ENCODE data around the gene PHOX2A.

Gene PHOX2A

GRCh38 chr11:72237112-72237931 lies 6.7 kb downstream of the PHOX2A start:
- no peak for DNase-seq (ENCODE audit: low read depth, low spot score)
- no peaks in the 10 kb centered on the region for H3K27me3 ChIP-seq (ENCODE audit: insufficient read depth, insufficient read length)
- H3K9ac ChIP-seq (ENCODE audit: insufficient read length, low read depth): peak overlapping the region; percentile 26
- H3K36me3 ChIP-seq (ENCODE audit: insufficient read depth, insufficient read length, low read length): peaks cover 71% of the 10 kb centered on the region
- TF ChIP-seq ZNF274 (IDR thresholded peaks at IDR 0.05; ENCODE audit: low read depth, low read length): no peak
- no peak for TF ChIP-seq SUZ12 (IDR thresholded peaks at IDR 0.05; ENCODE audit: extremely low read depth, insufficient read depth, insufficient read length)
- TF ChIP-seq YY1 (IDR thresholded peaks at IDR 0.05; ENCODE audit: insufficient read depth, insufficient read length): no peak
- no peaks in the 10 kb centered on the region for H3K9me3 ChIP-seq (ENCODE audit: insufficient read depth, low read length)
- H3K4me1 ChIP-seq (ENCODE audit: insufficient read depth, insufficient read length): peaks cover 15% of the 10 kb centered on the region
- no peak overlapping the region for H3K4me3 ChIP-seq (ENCODE audit: insufficient read length, low read depth)

- H3K4me1 ChIP-seq (ENCODE audit: insufficient read depth, insufficient read length): peaks cover 15% of the 10 kb centered on the region
- H3K36me3 ChIP-seq (ENCODE audit: insufficient read depth, insufficient read length, low read length): peaks cover 76% of the 10 kb centered on the region
These were observed 7.2 kb downstream of the PHOX2A start for GRCh38 chr11:72236774-72237111.

GRCh38 chr11:72236083-72236697 lies 7.8 kb downstream of the PHOX2A start:
- DNase-seq (ENCODE audit: low read depth, low spot score): no peak
- Histone ChIP-seq H3K27me3 (ENCODE audit: insufficient read depth, insufficient read length) (no peaks in the 10 kb centered on the region), H3K4me1 (ENCODE audit: insufficient read depth, insufficient read length) (peaks cover 15% of the 10 kb centered on the region), H3K9me3 (ENCODE audit: insufficient read depth, low read length) (no peaks in the 10 kb centered on the region), H3K36me3 (ENCODE audit: insufficient read depth, insufficient read length, low read length) (peaks cover 82% of the 10 kb centered on the region), H3K9ac (ENCODE audit: insufficient read length, low read depth) (no peak overlapping the region), H3K4me3 (ENCODE audit: insufficient read length, low read depth) (no peak overlapping the region)
- no peak for TF ChIP-seq SUZ12 (IDR thresholded peaks at IDR 0.05; ENCODE audit: extremely low read depth, insufficient read depth, insufficient read length)
- TF ChIP-seq ZNF274 (IDR thresholded peaks at IDR 0.05; ENCODE audit: low read depth, low read length): no peak
- TF ChIP-seq YY1 (IDR thresholded peaks at IDR 0.05; ENCODE audit: insufficient read depth, insufficient read length): no peak

More at GRCh38 chr11:72236774-72237111, 7.2 kb downstream of the PHOX2A start:
- H3K4me3 ChIP-seq (ENCODE audit: insufficient read length, low read depth): no peak overlapping the region
- H3K27me3 ChIP-seq (ENCODE audit: insufficient read depth, insufficient read length): no peaks in the 10 kb centered on the region
- no peak for DNase-seq (ENCODE audit: low read depth, low spot score)
- H3K9me3 ChIP-seq (ENCODE audit: insufficient read depth, low read length): no peaks in the 10 kb centered on the region
- no peak overlapping the region for H3K9ac ChIP-seq (ENCODE audit: insufficient read length, low read depth)
- TF ChIP-seq YY1 (IDR thresholded peaks at IDR 0.05; ENCODE audit: insufficient read depth, insufficient read length) (no peak), SUZ12 (IDR thresholded peaks at IDR 0.05; ENCODE audit: extremely low read depth, insufficient read depth, insufficient read length) (no peak), ZNF274 (IDR thresholded peaks at IDR 0.05; ENCODE audit: low read depth, low read length) (no peak)

- TF ChIP-seq ZNF274 (IDR thresholded peaks at IDR 0.05; ENCODE audit: low read depth, low read length): no peak
- Histone ChIP-seq H3K9me3 (ENCODE audit: insufficient read depth, low read length) (no peaks in the 10 kb centered on the region), H3K36me3 (ENCODE audit: insufficient read depth, insufficient read length, low read length) (peaks cover 89% of the 10 kb centered on the region), H3K4me1 (ENCODE audit: insufficient read depth, insufficient read length) (peaks cover 15% of the 10 kb centered on the region), H3K27me3 (ENCODE audit: insufficient read depth, insufficient read length) (no peaks in the 10 kb centered on the region), H3K9ac (ENCODE audit: insufficient read length, low read depth) (no peak overlapping the region), H3K4me3 (ENCODE audit: insufficient read length, low read depth) (no peak overlapping the region)
- no peak for DNase-seq (ENCODE audit: low read depth, low spot score)
These were observed 8.5 kb downstream of the PHOX2A start for GRCh38 chr11:72235351-72236057.

GRCh38 chr11:72234920-72235319 lies 9.1 kb downstream of the PHOX2A start:
- H3K9me3 ChIP-seq (ENCODE audit: insufficient read depth, low read length): no peaks in the 10 kb centered on the region
- H3K27me3 ChIP-seq (ENCODE audit: insufficient read depth, insufficient read length): no peaks in the 10 kb centered on the region
- peaks cover 95% of the 10 kb centered on the region for H3K36me3 ChIP-seq (ENCODE audit: insufficient read depth, insufficient read length, low read length)
- no peak for DNase-seq (ENCODE audit: low read depth, low spot score)
- peaks cover 15% of the 10 kb centered on the region for H3K4me1 ChIP-seq (ENCODE audit: insufficient read depth, insufficient read length)
- TF ChIP-seq SUZ12 (IDR thresholded peaks at IDR 0.05; ENCODE audit: extremely low read depth, insufficient read depth, insufficient read length): no peak
- no peak for TF ChIP-seq YY1 (IDR thresholded peaks at IDR 0.05; ENCODE audit: insufficient read depth, insufficient read length)
- TF ChIP-seq ZNF274 (IDR thresholded peaks at IDR 0.05; ENCODE audit: low read depth, low read length): no peak
- no peak overlapping the region for H3K9ac ChIP-seq (ENCODE audit: insufficient read length, low read depth)
- no peak overlapping the region for H3K4me3 ChIP-seq (ENCODE audit: insufficient read length, low read depth)

- Histone ChIP-seq H3K36me3 (ENCODE audit: insufficient read depth, insufficient read length, low read length) (peaks cover 99% of the 10 kb centered on the region), H3K9ac (ENCODE audit: insufficient read length, low read depth) (no peak overlapping the region), H3K27me3 (ENCODE audit: insufficient read depth, insufficient read length) (no peaks in the 10 kb centered on the region), H3K9me3 (ENCODE audit: insufficient read depth, low read length) (no peaks in the 10 kb centered on the region), H3K4me1 (ENCODE audit: insufficient read depth, insufficient read length) (peaks cover 14% of the 10 kb centered on the region), H3K4me3 (ENCODE audit: insufficient read length, low read depth) (no peak overlapping the region)
- no peak for TF ChIP-seq YY1 (IDR thresholded peaks at IDR 0.05; ENCODE audit: insufficient read depth, insufficient read length)
- no peak for TF ChIP-seq ZNF274 (IDR thresholded peaks at IDR 0.05; ENCODE audit: low read depth, low read length)
- no peak for TF ChIP-seq SUZ12 (IDR thresholded peaks at IDR 0.05; ENCODE audit: extremely low read depth, insufficient read depth, insufficient read length)
- no peak for DNase-seq (ENCODE audit: low read depth, low spot score)
These were observed 9.5 kb downstream of the PHOX2A start for GRCh38 chr11:72234514-72234830.

Data from NT2/D1 (cell line).